HTERT RPE-1 (cell line): Measurements from ENCODE around the gene MAPK8.

Experiments
- in situ Hi-C: fragments of 300-500 bp; cut with MboI; formaldehyde crosslinking; loops from 4 replicates; pipeline ENCODE4 v1.14.3; 2020; ENCODE audit warnings: low sequenced_read_pairs

The MAPK8 gene

GRCh38 chr10:48381971-48382370, 75.5 kb downstream of the MAPK8 start:
- in situ Hi-C loops = no loop called here

- in situ Hi-C loops = no loop called here
These were observed 76.5 kb downstream of the MAPK8 start for GRCh38 chr10:48382982-48383381.

- in situ Hi-C loops = no loop called here
These were observed 76.9 kb downstream of the MAPK8 start for GRCh38 chr10:48383393-48383792.

GRCh38 chr10:48384699-48384982, 78.2 kb downstream of the MAPK8 start:
- in situ Hi-C loops = no loop called here

- in situ Hi-C loops = no loop called here
These were observed 82.8 kb downstream of the MAPK8 start for GRCh38 chr10:48389272-48389671.

- in situ Hi-C loops = no loop called here
These were observed 83.5 kb downstream of the MAPK8 start for GRCh38 chr10:48389846-48390557.

- in situ Hi-C loops = no loop called here
These were observed 84.0 kb downstream of the MAPK8 start for GRCh38 chr10:48390558-48390871.

- in situ Hi-C loops = no loop called here
These were observed 84.7 kb downstream of the MAPK8 start for GRCh38 chr10:48390933-48391845.

GRCh38 chr10:48391994-48392393, 85.5 kb downstream of the MAPK8 start:
- in situ Hi-C loops = no loop called here

- in situ Hi-C loops = no loop called here
These were observed 91.8 kb downstream of the MAPK8 start for GRCh38 chr10:48398261-48398660.

- in situ Hi-C loops = no loop called here
These were observed 92.6 kb downstream of the MAPK8 start for GRCh38 chr10:48399056-48399541.

GRCh38 chr10:48399551-48399950, 93.1 kb downstream of the MAPK8 start:
- in situ Hi-C loops = no loop called here

GRCh38 chr10:48400129-48400849, 93.8 kb downstream of the MAPK8 start:
- in situ Hi-C loops = no loop called here

GRCh38 chr10:48400850-48401220, 94.4 kb downstream of the MAPK8 start:
- in situ Hi-C loops = no loop called here

- in situ Hi-C loops = no loop called here
These were observed 98.2 kb downstream of the MAPK8 start for GRCh38 chr10:48404646-48405045.

GRCh38 chr10:48406204-48406603, 99.7 kb downstream of the MAPK8 start:
- in situ Hi-C loops = no loop called here

GRCh38 chr10:48406658-48407057, 100.2 kb downstream of the MAPK8 start:
- in situ Hi-C loops = no loop called here

- in situ Hi-C loops = no loop called here
These were observed 104.0 kb downstream of the MAPK8 start for GRCh38 chr10:48410503-48410902.

GRCh38 chr10:48411510-48411909, 105.0 kb downstream of the MAPK8 start:
- in situ Hi-C loops = no loop called here

- in situ Hi-C loops = no loop called here
These were observed 105.6 kb downstream of the MAPK8 start for GRCh38 chr10:48412081-48412480.

- in situ Hi-C loops = no loop called here
These were observed 106.5 kb downstream of the MAPK8 start for GRCh38 chr10:48412933-48413332.

- in situ Hi-C loops = no loop called here
These were observed 107.7 kb downstream of the MAPK8 start for GRCh38 chr10:48414160-48414559.
